H1 (cell line): ENCODE measurements around the gene DGKI. TPM values are rescaled to one million over a fixed set of nuclear protein-coding genes. Genes with fewer than 3 reads are reported as not detected.

ENCODE experiments used
- CHD7 ChIP-seq: fragments of 300-600 bp; sonication (generic); IDR thresholded peaks from 2 replicates; pipeline ENCODE4 v1.7.1; 2012; ENCODE audit warnings: low read length, moderate library complexity, mild to moderate bottlenecking, inconsistent platforms; ENCODE audit not compliant: insufficient replicate concordance
- CTBP2 ChIP-seq: IDR thresholded peaks from 2 replicates; pipeline ENCODE4 v1.7.0; 2011; ENCODE audit warnings: borderline replicate concordance, mild to moderate bottlenecking, moderate library complexity, mixed read lengths, low read length; ENCODE audit not compliant: insufficient read depth, insufficient read length
- KDM5A ChIP-seq: fragments of 200-600 bp; IDR thresholded peaks from 2 replicates; pipeline ENCODE4 v1.7.1; 2012; ENCODE audit warnings: mild to moderate bottlenecking, low read length, inconsistent platforms, mixed read lengths
- USF2 ChIP-seq: IDR thresholded peaks from 2 replicates; pipeline ENCODE4 v1.6.1; 2011; ENCODE audit warnings: low read length, improper control_type of control experiment
- polyA plus RNA-seq, 7 experiments: library from polyadenylated mRNA; depleted of rRNA in 3 of 7; stranded (reverse) in 5 of 7; unstranded in 2 of 7; fragments of >200 nt in 5 of 7; fragments of 200-250 nt in 2 of 7; gene quantifications; 1 replicate in 5 of 7; 2 replicates in 1 of 7; 4 replicates in 1 of 7; pipeline versions ENCODE4 v1.2.1 to v1.2.3, GENCODE V29; 2011 to 2013; ENCODE audit warnings: missing spikeins in 2 of 7, mixed read lengths in 2 of 7
- total RNA-seq: library from RNA; stranded (reverse); fragmentation: NEBNext Ultra II Directional; extraction: Animal tissue kit (Norgen Biotek cat#: 25700); gene quantifications from 2 replicates; pipeline ENCODE4 v1.2.1, GENCODE V29; 2021

DGKI gene
- total and polyA plus RNA-seq, 2 of the 8 experiments (the other 6 are each of a cell fraction or from before 2014, with no cell fraction given), result 0.20 to 0.71 TPM

- TF ChIP-seq CHD7 (no peak), CTBP2 (no peak), KDM5A (no peak), USF2 (no peak)
These were observed 14.4 kb downstream of the DGKI start (continued) for GRCh38 chr7:137832382-137832781.
